SK-N-MC (cell line): ENCODE data around the gene ERVK3-1.
A peak's percentile ranks its signal among the peaks of the same experiment; 100 is the strongest.
"Not testable (repeated sequence)": the region's sequence is repeated elsewhere in the genome, so short reads cannot be mapped to it uniquely, and the experiment has no call there.

Source experiments
- DNase-seq: peaks from one replicate; pipeline ENCODE4 v3.0.0-alpha.2; 2011; ENCODE audit warnings: low read depth, low spot score
- H3K27ac ChIP-seq: fragments of 200-600 bp; sonication (generic); 2 replicates; pipeline ENCODE4 v1.5.1; 2016; ENCODE audit warnings: mixed run types
- H3K36me3 ChIP-seq: fragments of 200-600 bp; sonication (generic); 2 replicates; pipeline ENCODE4 v1.6.1; 2017; ENCODE audit warnings: antibody characterized with exemption, low read length, mixed read lengths; ENCODE audit not compliant: insufficient read depth
- H3K4me3 ChIP-seq: fragments of 200-600 bp; sonication (generic); 2 replicates; pipeline ENCODE4 v1.5.1; 2016
- H3K9ac ChIP-seq: fragments of 200-600 bp; sonication (generic); 2 replicates; pipeline ENCODE4 v1.8.0; 2017; ENCODE audit warnings: mixed run types, mixed read lengths; ENCODE audit not compliant: insufficient read length
- H3K9me3 ChIP-seq: fragments of 200-600 bp; sonication (generic); 2 replicates; pipeline ENCODE4 v1.6.1; 2017; ENCODE audit warnings: low read depth, mild to moderate bottlenecking, antibody characterized with exemption, low read length, moderate library complexity, mixed read lengths
- EZH2 ChIP-seq: fragments of 200-600 bp; sonication (generic); IDR thresholded peaks from one replicate; pipeline ENCODE4 v1.6.1; 2017; ENCODE audit warnings: antibody characterized with exemption
- FOXP2 ChIP-seq: optimal IDR thresholded peaks from 2 replicates; pipeline ENCODE3; 2011; ENCODE audit warnings: mild to moderate bottlenecking, moderate library complexity; ENCODE audit not compliant: insufficient read depth; ENCODE audit errors: extremely low read length, control extremely low read depth
- POLR2AphosphoS5 ChIP-seq: IDR thresholded peaks from 2 replicates; pipeline ENCODE4 v1.6.1; 2012; ENCODE audit warnings: mild to moderate bottlenecking, low read depth, low read length, borderline replicate concordance

The ERVK3-1 gene

DNA sequence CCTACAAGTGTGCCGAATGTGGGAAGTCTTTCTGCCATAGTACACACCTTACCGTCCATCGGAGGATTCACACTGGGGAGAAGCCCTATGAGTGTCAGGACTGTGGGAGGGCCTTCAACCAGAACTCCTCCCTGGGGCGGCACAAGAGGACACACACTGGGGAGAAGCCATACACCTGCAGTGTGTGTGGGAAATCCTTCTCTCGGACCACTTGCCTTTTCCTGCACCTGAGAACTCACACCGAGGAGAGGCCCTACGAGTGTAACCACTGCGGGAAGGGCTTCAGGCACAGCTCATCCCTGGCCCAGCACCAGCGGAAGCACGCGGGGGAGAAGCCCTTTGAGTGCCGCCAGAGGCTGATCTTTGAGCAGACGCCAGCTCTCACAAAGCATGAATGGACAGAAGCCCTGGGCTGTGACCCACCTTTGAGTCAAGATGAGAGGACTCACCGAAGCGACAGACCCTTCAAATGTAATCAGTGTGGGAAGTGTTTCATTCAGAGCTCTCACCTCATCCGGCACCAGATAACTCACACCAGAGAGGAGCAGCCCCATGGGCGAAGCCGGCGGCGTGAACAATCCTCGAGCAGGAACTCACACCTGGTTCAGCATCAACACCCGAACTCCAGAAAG is 10.3 kb upstream of the ERVK3-1 start:
- Histone ChIP-seq H3K9me3 (peaks cover 43% of the 10 kb centered on the region; the same call in 1 of the 2 replicates), H3K4me3 (no peak overlapping the region), H3K36me3 (peaks cover 94% of the 10 kb centered on the region), H3K27ac (no peak overlapping the region), H3K9ac (no peak overlapping the region)
- no peak for TF ChIP-seq EZH2
- no peak for TF ChIP-seq FOXP2
- TF ChIP-seq POLR2AphosphoS5, result no peak
- DNase-seq, result no peak

DNA sequence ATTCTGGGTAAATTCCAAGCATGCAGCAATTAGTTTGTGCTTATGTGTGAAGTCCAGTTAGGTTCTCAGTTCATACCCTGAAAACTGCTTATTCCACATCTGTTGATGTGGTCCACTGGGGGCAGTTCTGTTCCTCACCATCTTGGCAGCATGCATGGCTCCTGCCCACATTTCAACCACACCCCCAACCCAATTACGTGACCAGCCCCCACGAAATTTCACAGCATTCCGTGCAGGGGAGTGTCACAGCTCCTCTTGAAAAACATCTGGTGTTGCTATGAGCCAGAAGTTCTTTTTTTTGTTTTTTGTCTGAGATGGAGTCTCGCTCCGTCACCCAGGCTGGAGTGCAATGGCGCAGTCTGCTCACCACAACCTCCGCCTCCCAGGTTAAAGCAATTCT is 9.1 kb upstream of the ERVK3-1 start:
- DNase-seq, result no peak
- Histone ChIP-seq H3K36me3 (peaks cover 95% of the 10 kb centered on the region), H3K27ac (no peak overlapping the region), H3K9ac (no peak overlapping the region), H3K9me3 (peaks cover 43% of the 10 kb centered on the region; the same call in 1 of the 2 replicates), H3K4me3 (no peak overlapping the region)
- no peak for TF ChIP-seq POLR2AphosphoS5
- TF ChIP-seq EZH2, result no peak
- TF ChIP-seq FOXP2, result no peak

DNA sequence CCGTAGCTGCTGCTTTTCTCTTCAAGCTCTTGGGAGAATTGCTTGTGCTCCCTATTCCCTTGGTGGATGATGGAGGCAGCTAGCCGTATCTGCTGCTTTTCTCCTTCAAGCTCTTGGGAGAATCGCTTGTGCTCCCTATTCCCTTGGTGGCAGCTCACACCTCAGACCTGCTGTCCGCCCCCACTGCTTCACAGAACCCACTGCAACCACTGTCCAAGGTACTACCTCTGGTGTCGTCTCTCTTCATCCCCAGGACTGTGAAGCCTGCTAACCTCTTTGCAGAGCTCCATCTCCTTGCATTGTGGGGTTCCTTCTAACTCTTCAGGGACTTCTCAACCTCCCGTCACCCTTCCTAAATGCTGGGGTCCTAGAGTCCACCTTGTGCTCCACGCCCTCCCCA is 4.6 kb upstream of the ERVK3-1 start:
- Histone ChIP-seq H3K27ac (no peak overlapping the region), H3K4me3 (no peak overlapping the region), H3K9ac (no peak overlapping the region), H3K9me3 (0 out of 2 replicates have a peak, but pooled peaks cover 5% of the 10 kb centered on the region), H3K36me3 (peaks cover 55% of the 10 kb centered on the region)
- DNase-seq, result no peak
- TF ChIP-seq POLR2AphosphoS5 (no peak), EZH2 (no peak), FOXP2 (no peak)

DNA sequence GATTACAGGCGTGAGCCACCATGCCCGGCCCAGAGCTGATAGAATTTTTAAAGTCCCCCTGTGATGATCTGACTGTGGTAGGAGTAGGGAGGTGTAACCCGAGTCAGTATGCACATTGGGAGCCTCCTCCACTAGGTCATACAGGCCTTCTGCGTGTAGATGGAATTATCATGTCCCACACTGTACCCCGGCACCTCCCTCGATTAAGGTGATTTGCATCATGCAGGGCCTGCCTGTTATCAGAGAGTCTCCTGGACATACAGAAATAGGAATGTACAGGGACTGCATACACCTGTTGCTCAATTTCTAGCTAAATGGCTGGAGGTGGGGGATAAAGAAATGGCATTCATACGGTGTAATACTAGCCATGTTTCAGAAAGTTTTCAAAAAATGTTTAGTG is 922 bp upstream of the ERVK3-1 start:
- peaks cover 52% of the 10 kb centered on the region for H3K36me3 ChIP-seq
- TF ChIP-seq FOXP2 (no peak), POLR2AphosphoS5 (no peak), EZH2 (no peak)
- peak overlapping the region; percentile 78 for H3K27ac ChIP-seq
- DNase-seq, result no peak
- peak overlapping the region; percentile 46 for H3K9ac ChIP-seq
- no peaks in the 10 kb centered on the region for H3K9me3 ChIP-seq
- peak overlapping the region; percentile 97 for H3K4me3 ChIP-seq

DNA sequence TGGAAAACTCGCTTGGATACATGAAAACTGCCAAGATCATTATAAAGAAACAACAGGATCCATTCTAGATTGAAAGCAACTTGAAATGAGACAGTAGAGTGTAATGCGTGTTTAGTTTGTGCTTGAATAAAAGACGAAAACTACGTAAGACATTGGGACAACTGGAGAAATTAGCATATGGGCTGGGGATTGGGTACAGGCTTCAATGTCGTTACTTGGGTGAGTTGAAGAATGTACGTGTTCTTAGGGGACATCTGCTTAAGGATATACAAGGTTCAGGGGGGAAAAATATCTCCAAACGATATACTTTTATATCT is 471 bp upstream of the ERVK3-1 start:
- H3K27ac ChIP-seq, result peak overlapping the region; percentile 78
- H3K36me3 ChIP-seq, result peaks cover 55% of the 10 kb centered on the region
- H3K9ac ChIP-seq, result peak overlapping the region; percentile 46
- no peaks in the 10 kb centered on the region for H3K9me3 ChIP-seq
- TF ChIP-seq POLR2AphosphoS5, result no peak
- TF ChIP-seq EZH2, result no peak
- TF ChIP-seq FOXP2, result no peak
- no peak for DNase-seq
- H3K4me3 ChIP-seq, result peak overlapping the region; percentile 97

DNA sequence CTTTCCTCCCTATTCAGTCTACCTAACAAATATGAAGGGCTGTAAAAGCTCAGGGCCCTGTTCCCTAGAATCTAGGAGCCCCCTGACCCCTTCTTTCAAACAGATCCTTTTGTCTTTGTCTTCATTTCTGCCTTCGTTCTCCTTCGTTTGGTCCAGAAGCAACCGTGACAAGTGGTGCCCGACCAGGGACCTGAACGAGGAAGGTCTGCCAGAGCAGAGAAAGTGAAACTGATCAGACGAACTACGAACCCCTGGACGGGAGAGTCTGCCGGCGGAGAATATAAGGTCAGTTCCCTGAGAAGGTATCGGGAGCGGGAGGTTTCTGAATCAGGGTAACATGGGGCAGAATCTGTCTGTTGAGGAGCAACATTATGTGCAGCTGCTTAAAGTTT is 751 bp downstream of the ERVK3-1 start:
- no peaks in the 10 kb centered on the region for H3K9me3 ChIP-seq
- H3K9ac ChIP-seq, result peak overlapping the region; percentile 88
- peak overlapping the region; percentile 43; the same call in 1 of the 2 replicates for H3K27ac ChIP-seq
- H3K36me3 ChIP-seq, result peaks cover 47% of the 10 kb centered on the region
- no peak for DNase-seq
- TF ChIP-seq POLR2AphosphoS5 (no peak), EZH2 (no peak), FOXP2 (no peak)
- H3K4me3 ChIP-seq, result peak overlapping the region; percentile 97

DNA sequence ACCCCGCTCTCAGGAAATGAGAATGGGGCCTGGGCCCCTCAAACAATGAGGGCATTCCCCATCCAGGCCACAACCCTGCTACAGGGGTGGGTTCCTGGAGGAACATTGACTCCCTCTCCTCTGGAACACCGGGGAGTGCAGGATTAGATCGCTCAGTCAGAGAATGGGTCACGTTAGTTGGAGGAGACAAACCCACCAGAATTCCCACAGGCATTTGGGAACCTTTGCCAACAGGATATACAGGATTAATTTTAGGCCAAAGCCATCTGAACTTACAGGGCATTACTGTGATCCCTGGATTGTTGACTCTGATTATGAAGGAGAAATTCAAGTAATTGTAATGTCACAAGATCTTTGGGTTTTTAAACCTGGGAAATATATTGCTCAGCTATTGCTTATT is 2.6 kb downstream of the ERVK3-1 start:
- TF ChIP-seq FOXP2, result no peak
- TF ChIP-seq POLR2AphosphoS5, result no peak
- TF ChIP-seq EZH2, result no peak
- no peak overlapping the region for H3K4me3 ChIP-seq
- no peak overlapping the region for H3K27ac ChIP-seq
- H3K9ac ChIP-seq, result no peak overlapping the region
- no peak for DNase-seq
- H3K36me3 ChIP-seq, result peaks cover 57% of the 10 kb centered on the region
- no peaks in the 10 kb centered on the region for H3K9me3 ChIP-seq

DNA sequence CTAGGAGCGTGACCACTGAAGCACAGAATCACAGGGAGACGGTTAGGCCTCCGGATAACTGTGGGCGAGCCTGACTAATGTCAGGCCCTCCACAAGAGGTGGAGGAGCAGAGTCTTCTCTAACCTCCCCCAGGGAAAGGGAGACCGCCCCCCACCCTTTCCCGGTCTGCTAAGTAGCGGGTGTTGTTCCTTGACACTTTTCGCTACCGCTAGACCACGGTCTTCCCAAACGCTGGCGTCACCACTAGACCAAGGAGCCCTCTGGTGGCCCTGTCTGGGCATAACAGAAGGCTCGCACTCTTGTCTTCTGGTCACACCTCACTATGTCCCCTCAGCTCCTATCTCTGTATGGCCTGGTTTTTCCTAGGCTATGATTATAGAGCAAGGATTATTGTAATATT is 5.5 kb downstream of the ERVK3-1 start:
- H3K36me3 ChIP-seq, result peaks cover 79% of the 10 kb centered on the region
- H3K4me3 ChIP-seq, DNase-seq, H3K27ac ChIP-seq, H3K9me3 ChIP-seq, H3K9ac ChIP-seq: not testable (repeated sequence)

DNA sequence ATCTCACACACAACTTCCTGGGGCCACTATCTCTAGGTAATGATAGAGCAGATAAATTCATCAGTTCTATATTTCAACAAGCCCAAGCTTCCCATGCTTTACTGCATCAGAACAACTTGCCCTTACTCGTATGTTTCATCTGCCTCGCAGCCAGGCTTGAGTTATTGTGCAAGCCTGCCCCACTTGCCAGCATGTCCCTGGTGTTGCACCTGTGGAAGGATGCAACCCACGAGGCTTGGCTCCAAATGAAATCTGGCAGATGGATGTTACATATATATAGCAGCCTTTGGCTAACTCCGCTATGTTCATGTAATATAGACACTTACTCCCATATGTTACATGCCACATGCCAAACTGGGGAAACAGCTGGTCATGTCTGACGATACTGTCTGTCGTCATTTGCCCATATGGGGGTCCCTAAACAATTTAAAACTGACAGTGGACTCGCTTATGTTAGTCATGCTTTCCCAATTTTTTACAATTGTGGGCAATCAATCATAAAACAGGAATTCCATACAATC is 6.2 kb downstream of the ERVK3-1 start:
- Histone ChIP-seq H3K27ac (no peak overlapping the region), H3K9me3 (no peaks in the 10 kb centered on the region), H3K36me3 (peaks cover 76% of the 10 kb centered on the region), H3K9ac (no peak overlapping the region), H3K4me3 (no peak overlapping the region)
- TF ChIP-seq POLR2AphosphoS5 (no peak), EZH2 (no peak)
- DNase-seq, result no peak
